Smooth muscle cell (in vitro differentiated cells): Measurements from ENCODE around the gene OR4D6. TPM values are rescaled to one million over a fixed set of nuclear protein-coding genes. Genes with fewer than 3 reads are reported as not detected.

Source experiments
- DNase-seq: peaks from one replicate; lab custom pipeline; 2025; ENCODE audit not compliant: unreplicated experiment; lab: John Stamatoyannopoulos, UW
- H2AFZ ChIP-seq: fragments of 200-600 bp; sonication (generic); 2 replicates; pipeline ENCODE4 v1.6.0; 2016; ENCODE audit warnings: antibody characterized with exemption, low read depth, mild to moderate bottlenecking
- H3F3A ChIP-seq: fragments of 200-600 bp; sonication (generic); 2 replicates; pipeline ENCODE4 v1.6.0; 2017; ENCODE audit warnings: antibody characterized with exemption, low read depth
- H3K27ac ChIP-seq: fragments of 200-600 bp; sonication (generic); 2 replicates; pipeline ENCODE4 v1.5.1; 2016; ENCODE audit warnings: low read depth, mild to moderate bottlenecking
- H3K27me3 ChIP-seq: fragments of 200-600 bp; sonication (generic); 2 replicates; pipeline ENCODE4 v1.6.1; 2016; ENCODE audit warnings: low read depth, mild to moderate bottlenecking
- H3K36me3 ChIP-seq: fragments of 200-600 bp; sonication (generic); 2 replicates; pipeline ENCODE4 v1.5.1; 2016; ENCODE audit warnings: low read depth
- H3K4me1 ChIP-seq: fragments of 200-600 bp; sonication (generic); 2 replicates; pipeline ENCODE4 v1.5.1; 2016; ENCODE audit warnings: low read depth
- H3K4me2 ChIP-seq: fragments of 200-600 bp; sonication (generic); 2 replicates; pipeline ENCODE4 v1.6.0; 2016; ENCODE audit warnings: mild to moderate bottlenecking
- H3K4me3 ChIP-seq: fragments of 200-600 bp; sonication (generic); 2 replicates; pipeline ENCODE4 v1.5.1; 2016; ENCODE audit warnings: mild to moderate bottlenecking
- H3K79me2 ChIP-seq: fragments of 200-600 bp; sonication (generic); 2 replicates; pipeline ENCODE4 v1.6.0; 2016; ENCODE audit warnings: low read depth, mild to moderate bottlenecking
- H3K9ac ChIP-seq: fragments of 200-600 bp; sonication (generic); 2 replicates; pipeline ENCODE4 v1.6.0; 2016; ENCODE audit warnings: low read depth
- H3K9me3 ChIP-seq: fragments of 200-600 bp; sonication (generic); replicated peaks from 2 replicates; pipeline ENCODE4 v1.5.1; 2016; ENCODE audit warnings: low read depth
- H4K20me1 ChIP-seq: fragments of 200-600 bp; sonication (generic); 2 replicates; pipeline ENCODE4 v1.6.0; 2016; ENCODE audit warnings: low read depth
- WGBS: methylation state at CpG from one replicate; pipeline ENCODE4 v1.1.7; 2016; ENCODE audit warnings: low lambda C conversion rate; 5-methylcytosine and 5-hydroxymethylcytosine counted together
- polyA plus RNA-seq: library from polyadenylated mRNA; unstranded; fragments of >200 nt; fragmentation: Nextera tagmentation; extraction: Ambion mirVana; gene quantifications from 2 replicates; pipeline ENCODE4 v1.2.1, GENCODE V29; 2016
- total RNA-seq: library from RNA; depleted of rRNA; stranded (reverse); fragments of >200 nt; gene quantifications from 2 replicates; pipeline ENCODE4 v1.2.3, GENCODE V29; 2014
- TF ChIP-seq, protein P1 (sequence below): fragments of 200-600 bp; sonication (generic); IDR thresholded peaks from 2 replicates; pipeline ENCODE4 v1.5.1; 2017; ENCODE audit warnings: borderline replicate concordance, mild to moderate bottlenecking, antibody characterized with exemption; ENCODE audit not compliant: insufficient read depth, poor library complexity, severe bottlenecking

The OR4D6 gene
- total and polyA plus RNA-seq, 2 experiments from 2014 or later: not detected

DNA sequence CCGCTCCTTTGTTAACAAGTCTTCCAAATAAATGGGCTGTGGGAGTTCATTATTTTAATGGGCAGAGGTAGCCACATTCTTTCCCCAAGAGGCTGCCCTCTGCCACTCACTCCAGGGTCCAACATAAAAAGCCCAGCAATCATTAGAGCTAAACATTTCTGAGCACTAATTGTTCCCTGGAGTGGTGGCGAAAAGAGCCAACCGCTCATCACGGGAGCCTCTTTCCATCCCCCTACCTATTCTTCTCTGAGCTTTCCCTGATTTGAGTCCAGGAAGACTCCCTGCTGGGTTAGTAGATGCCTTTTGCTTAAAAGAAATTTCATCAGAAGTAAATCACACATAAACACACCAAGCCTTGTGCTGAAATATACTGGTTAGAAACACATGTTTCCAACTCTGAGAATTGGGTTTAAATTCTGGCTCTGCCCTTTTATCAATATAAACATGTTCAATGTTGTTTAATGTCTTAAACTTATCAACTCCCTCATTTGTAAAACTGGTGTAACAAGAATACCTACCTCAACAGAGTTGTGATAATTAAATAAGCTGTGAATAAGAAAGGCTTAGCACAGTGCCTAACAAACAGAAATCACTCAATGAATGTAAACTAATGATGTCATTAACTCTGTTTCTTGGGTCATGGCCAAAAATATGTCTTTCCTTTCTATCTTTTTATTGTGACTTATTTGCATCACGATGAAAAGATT is 30.2 kb upstream of the OR4D6 start, which contains the start of gene OR5A2:
TSS of gene OR5A2 (minus strand) at position 53 of the 707 bp plus-strand sequence. CDS start 3,460 bp downstream, outside the sequence.
- Histone ChIP-seq H3K4me1 (peaks cover 18% of the 10 kb centered on the region), H3K4me3 (no peak within 1 kb of the TSS), H4K20me1 (no peaks in the 10 kb centered on the region), H3K4me2 (no peak within 1 kb of the TSS), H3K9ac (no peak within 1 kb of the TSS), H3K27me3 (no peaks in the 10 kb centered on the region), H3K27ac (no peak within 1 kb of the TSS), H3K79me2 (no peaks in the 10 kb centered on the region), H3K36me3 (no peaks in the 10 kb centered on the region), H2AFZ (no peak within 1 kb of the TSS), H3F3A (no peaks in the 10 kb centered on the region), H3K9me3 (no peaks in the 10 kb centered on the region)
- TF ChIP-seq, protein P1, sequence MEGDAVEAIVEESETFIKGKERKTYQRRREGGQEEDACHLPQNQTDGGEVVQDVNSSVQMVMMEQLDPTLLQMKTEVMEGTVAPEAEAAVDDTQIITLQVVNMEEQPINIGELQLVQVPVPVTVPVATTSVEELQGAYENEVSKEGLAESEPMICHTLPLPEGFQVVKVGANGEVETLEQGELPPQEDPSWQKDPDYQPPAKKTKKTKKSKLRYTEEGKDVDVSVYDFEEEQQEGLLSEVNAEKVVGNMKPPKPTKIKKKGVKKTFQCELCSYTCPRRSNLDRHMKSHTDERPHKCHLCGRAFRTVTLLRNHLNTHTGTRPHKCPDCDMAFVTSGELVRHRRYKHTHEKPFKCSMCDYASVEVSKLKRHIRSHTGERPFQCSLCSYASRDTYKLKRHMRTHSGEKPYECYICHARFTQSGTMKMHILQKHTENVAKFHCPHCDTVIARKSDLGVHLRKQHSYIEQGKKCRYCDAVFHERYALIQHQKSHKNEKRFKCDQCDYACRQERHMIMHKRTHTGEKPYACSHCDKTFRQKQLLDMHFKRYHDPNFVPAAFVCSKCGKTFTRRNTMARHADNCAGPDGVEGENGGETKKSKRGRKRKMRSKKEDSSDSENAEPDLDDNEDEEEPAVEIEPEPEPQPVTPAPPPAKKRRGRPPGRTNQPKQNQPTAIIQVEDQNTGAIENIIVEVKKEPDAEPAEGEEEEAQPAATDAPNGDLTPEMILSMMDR: no peak
- DNase-seq: no peak
- WGBS: 38% methylated on average over 5 of the region's 5 CpGs

DNA sequence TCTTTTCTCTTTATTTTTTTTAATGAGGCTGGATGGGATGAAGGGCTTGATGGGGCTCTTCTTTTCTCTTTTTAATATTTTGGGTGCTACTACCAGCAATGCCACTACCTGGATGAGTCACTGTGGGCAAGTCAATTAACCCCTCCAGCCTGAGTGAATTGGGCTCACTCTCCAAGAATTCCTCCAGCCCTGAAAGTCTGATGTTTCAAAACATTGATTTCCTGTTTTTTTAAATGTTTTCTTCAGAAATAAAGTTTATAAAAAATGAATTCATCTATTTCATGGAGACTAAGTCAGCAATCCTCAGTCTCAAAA is 29.7 kb upstream of the OR4D6 start:
- no peaks in the 10 kb centered on the region for H3K27me3 ChIP-seq
- TF ChIP-seq, protein P1: no peak
- H3K27ac ChIP-seq: no peak overlapping the region
- no peak overlapping the region for H3K9ac ChIP-seq
- H3K4me3 ChIP-seq: no peak overlapping the region
- H3K36me3 ChIP-seq: no peaks in the 10 kb centered on the region
- H2AFZ ChIP-seq: no peak overlapping the region
- peaks cover 18% of the 10 kb centered on the region for H3K4me1 ChIP-seq
- H3K4me2 ChIP-seq: no peak overlapping the region
- no peaks in the 10 kb centered on the region for H3F3A ChIP-seq
- DNase-seq: no peak
- no peaks in the 10 kb centered on the region for H4K20me1 ChIP-seq
- no peaks in the 10 kb centered on the region for H3K79me2 ChIP-seq
- no peaks in the 10 kb centered on the region for H3K9me3 ChIP-seq

DNA sequence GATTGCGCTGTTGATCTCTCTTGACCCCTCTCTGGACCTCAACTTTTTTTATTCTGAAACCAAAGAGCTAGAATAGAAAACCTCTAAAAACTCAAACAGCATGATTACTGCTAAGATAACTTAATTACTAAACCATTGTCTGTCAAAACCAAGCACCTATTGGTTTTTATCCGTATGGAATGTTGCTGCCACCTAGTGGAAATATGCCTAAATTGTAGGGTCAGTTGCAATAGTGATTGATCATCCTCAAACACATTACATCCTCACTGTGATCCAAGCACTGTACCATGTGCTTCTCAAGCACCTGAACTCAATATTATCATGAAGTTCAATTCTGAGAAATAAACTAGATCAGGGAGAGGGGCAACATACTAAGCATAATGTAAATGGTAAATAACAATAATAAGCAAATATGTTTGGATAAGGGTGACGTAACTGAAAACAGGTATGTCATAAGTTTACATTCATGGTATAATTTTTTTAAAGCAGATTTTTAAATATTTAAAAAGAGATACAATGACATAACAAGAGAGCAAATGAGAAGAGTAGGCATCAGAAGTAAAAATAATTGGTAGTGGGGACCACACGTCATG is 26.7 kb upstream of the OR4D6 start:
- TF ChIP-seq, protein P1: peak; percentile 81
- Histone ChIP-seq H3K4me3 (no peak overlapping the region), H3K4me2 (no peak overlapping the region), H3K27ac (no peak overlapping the region), H3K4me1 (peaks cover 18% of the 10 kb centered on the region), H3F3A (no peaks in the 10 kb centered on the region), H3K9me3 (no peaks in the 10 kb centered on the region), H3K79me2 (no peaks in the 10 kb centered on the region), H3K36me3 (no peaks in the 10 kb centered on the region), H3K9ac (no peak overlapping the region), H4K20me1 (no peaks in the 10 kb centered on the region), H3K27me3 (no peaks in the 10 kb centered on the region), H2AFZ (no peak overlapping the region)
- no peak for DNase-seq
- 68% methylated on average over 4 of the region's 4 CpGs for WGBS

DNA sequence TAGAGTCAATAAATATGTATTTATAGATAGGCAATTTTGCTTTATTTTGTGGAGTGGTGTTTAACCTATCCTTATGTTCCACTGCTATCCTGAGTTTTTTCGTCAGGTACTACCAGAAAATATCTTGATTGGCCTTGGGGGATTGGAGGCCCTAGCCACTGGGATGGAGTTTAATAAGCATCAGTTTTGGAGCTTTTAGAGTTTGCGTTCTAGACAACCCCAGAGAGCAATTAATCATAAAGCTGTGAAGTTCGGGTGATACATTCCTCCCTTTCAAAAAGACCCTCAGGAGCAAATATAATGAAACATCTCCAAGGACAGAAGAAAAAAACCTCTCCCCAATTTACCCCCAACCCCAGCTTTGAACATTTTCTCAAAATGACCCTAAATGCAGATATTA is 20.6 kb upstream of the OR4D6 start, which contains the start of gene OR5A1:
TSS of gene OR5A1 (plus strand) at position 301 of the 400 bp plus-strand sequence. CDS start 6,700 bp downstream, outside the sequence.
- TF ChIP-seq, protein P1: no peak
- DNase-seq: no peak
- Histone ChIP-seq H3K4me2 (no peak within 1 kb of the TSS), H3K27ac (no peak within 1 kb of the TSS), H2AFZ (no peak within 1 kb of the TSS), H3F3A (no peaks in the 10 kb centered on the region), H3K27me3 (no peaks in the 10 kb centered on the region), H3K36me3 (no peaks in the 10 kb centered on the region), H3K4me1 (no peaks in the 10 kb centered on the region), H3K4me3 (no peak within 1 kb of the TSS), H4K20me1 (no peaks in the 10 kb centered on the region), H3K9me3 (no peaks in the 10 kb centered on the region), H3K9ac (no peak within 1 kb of the TSS), H3K79me2 (no peaks in the 10 kb centered on the region)
- WGBS: 77% methylated on average over 3 of the region's 3 CpGs
